ENCODE results near the gene DPP9.

Gene DPP9

GRCh38 chr19:4650159-4650558, 73.5 kb downstream of the DPP9 start:
- no peaks in the 10 kb centered on the region for H3K27me3 ChIP-seq
- no peak overlapping the region for H3K27ac ChIP-seq
- no peaks in the 10 kb centered on the region for H3K4me1 ChIP-seq (ENCODE audit: control insufficient read depth in 1 of 2, insufficient read depth in 1 of 2, low read depth in 1 of 2, low read length in 1 of 2)
- no peaks in the 10 kb centered on the region for H3K9me3 ChIP-seq
- no peak for TF ChIP-seq CTCF (IDR thresholded peaks at IDR 0.05)
- no peak overlapping the region for H3K4me3 ChIP-seq (ENCODE audit: low read depth in 1 of 2, low read length in 1 of 2)
- peaks cover 22% of the 10 kb centered on the region for H3K36me3 ChIP-seq

GRCh38 chr19:4649392-4650047, 74.1 kb downstream of the DPP9 start:
- H3K36me3 ChIP-seq = peaks cover 15% of the 10 kb centered on the region
- no peak for TF ChIP-seq CTCF (IDR thresholded peaks at IDR 0.05)

GRCh38 chr19:4647676-4648644, 75.7 kb downstream of the DPP9 start:
- H3K4me3 ChIP-seq (ENCODE audit: low read depth in 1 of 2, low read length in 1 of 2) = no peak overlapping the region
- H3K36me3 ChIP-seq = peaks cover 11% of the 10 kb centered on the region
- H3K27me3 ChIP-seq = no peaks in the 10 kb centered on the region
- no peak overlapping the region for H3K27ac ChIP-seq
- no peaks in the 10 kb centered on the region for H3K9me3 ChIP-seq
- TF ChIP-seq CTCF (IDR thresholded peaks at IDR 0.05) = no peak
- no peaks in the 10 kb centered on the region for H3K4me1 ChIP-seq (ENCODE audit: control insufficient read depth in 1 of 2, insufficient read depth in 1 of 2, low read depth in 1 of 2, low read length in 1 of 2)

More at GRCh38 chr19:4649392-4650047, 74.1 kb downstream of the DPP9 start:
- no peaks in the 10 kb centered on the region for H3K27me3 ChIP-seq
- no peaks in the 10 kb centered on the region for H3K9me3 ChIP-seq
- H3K4me1 ChIP-seq (ENCODE audit: control insufficient read depth in 1 of 2, insufficient read depth in 1 of 2, low read depth in 1 of 2, low read length in 1 of 2) = no peaks in the 10 kb centered on the region
- H3K4me3 ChIP-seq (ENCODE audit: low read depth in 1 of 2, low read length in 1 of 2) = no peak overlapping the region
- H3K27ac ChIP-seq = no peak overlapping the region

- H3K4me1 ChIP-seq (ENCODE audit: control insufficient read depth in 1 of 2, insufficient read depth in 1 of 2, low read depth in 1 of 2, low read length in 1 of 2) = no peaks in the 10 kb centered on the region
- no peak overlapping the region for H3K4me3 ChIP-seq (ENCODE audit: low read depth in 1 of 2, low read length in 1 of 2)
- no peak overlapping the region for H3K27ac ChIP-seq
- no peaks in the 10 kb centered on the region for H3K36me3 ChIP-seq
- no peaks in the 10 kb centered on the region for H3K27me3 ChIP-seq
- H3K9me3 ChIP-seq = no peaks in the 10 kb centered on the region
- TF ChIP-seq CTCF (IDR thresholded peaks at IDR 0.05) = no peak
These were observed 77.9 kb downstream of the DPP9 start for GRCh38 chr19:4645718-4646117.

- Histone ChIP-seq H3K4me3 (ENCODE audit: low read depth in 1 of 2, low read length in 1 of 2) (no peak overlapping the region), H3K27ac (no peak overlapping the region), H3K9me3 (no peaks in the 10 kb centered on the region), H3K4me1 (ENCODE audit: control insufficient read depth in 1 of 2, insufficient read depth in 1 of 2, low read depth in 1 of 2, low read length in 1 of 2) (peaks cover 15 to 19% of the 10 kb centered on the region in 2 experiments), H3K27me3 (no peaks in the 10 kb centered on the region), H3K36me3 (no peaks in the 10 kb centered on the region)
- no peak for TF ChIP-seq CTCF (IDR thresholded peaks at IDR 0.05)
These were observed 81.0 kb downstream of the DPP9 start for GRCh38 chr19:4642625-4643024.
